GM23338 (cell line): ENCODE measurements around the gene MLEC. TPM values are rescaled to one million over a fixed set of nuclear protein-coding genes. Genes with fewer than 3 reads are reported as not detected.
A peak's percentile ranks its signal among the peaks of the same experiment; 100 is the strongest.

Source experiments
- ATAC-seq: fragments of 200-7000 bp; cut with Tn5 transposase; 3 replicates; pipeline ENCODE4 v1.9.1; 2020
- DNase-seq: peaks from one replicate; pipeline ENCODE4 v3.0.0-alpha.2; 2015; ENCODE audit warnings: low spot score
- H2AFZ ChIP-seq: fragments of 200-600 bp; sonication (generic); 2 replicates; pipeline ENCODE4 v1.8.0; 2016; ENCODE audit warnings: antibody characterized with exemption, mild to moderate bottlenecking, moderate library complexity
- H3F3A ChIP-seq: fragments of 200-600 bp; sonication (generic); replicated peaks from 2 replicates; pipeline ENCODE4 v1.8.0; 2017; ENCODE audit warnings: antibody characterized with exemption, mixed run types, low read depth
- H3K27ac ChIP-seq: fragments of 200-600 bp; sonication (generic); 2 replicates; pipeline ENCODE4 v1.6.1; 2016; ENCODE audit warnings: low read depth
- H3K27me3 ChIP-seq: fragments of 200-600 bp; sonication (generic); 2 replicates; pipeline ENCODE4 v1.8.0; 2016; ENCODE audit warnings: mild to moderate bottlenecking, mixed run types, moderate library complexity; ENCODE audit not compliant: insufficient read depth
- H3K36me3 ChIP-seq: fragments of 200-600 bp; sonication (generic); 2 replicates; pipeline ENCODE4 v1.8.0; 2016; ENCODE audit warnings: mild to moderate bottlenecking; ENCODE audit not compliant: insufficient read depth
- H3K4me1 ChIP-seq: fragments of 200-600 bp; sonication (generic); 2 replicates; pipeline ENCODE4 v1.8.0; 2016; ENCODE audit warnings: mild to moderate bottlenecking, moderate library complexity; ENCODE audit not compliant: insufficient read depth
- H3K4me2 ChIP-seq: fragments of 200-600 bp; sonication (generic); 2 replicates; pipeline ENCODE4 v1.7.1; 2017; ENCODE audit warnings: mixed run types
- H3K4me3 ChIP-seq: fragments of 200-600 bp; sonication (generic); 2 replicates; pipeline ENCODE4 v1.6.1; 2016; ENCODE audit warnings: mixed run types
- H3K79me2 ChIP-seq: fragments of 200-600 bp; sonication (generic); replicated peaks from 2 replicates; pipeline ENCODE4 v1.8.0; 2017; ENCODE audit warnings: mild to moderate bottlenecking; ENCODE audit not compliant: insufficient read depth
- H3K9me2 ChIP-seq: fragments of 200-600 bp; sonication (generic); 2 replicates; pipeline ENCODE4 v1.8.0; 2017; ENCODE audit not compliant: insufficient read depth
- H4K20me1 ChIP-seq: fragments of 200-600 bp; sonication (generic); replicated peaks from 2 replicates; pipeline ENCODE4 v1.8.0; 2017; ENCODE audit warnings: mild to moderate bottlenecking; ENCODE audit not compliant: insufficient read depth
- H3K27ac Mint-ChIP-seq: 2 replicates; pipeline ENCODE4 v1.8.0; 2020; ENCODE audit warnings: inconsistent platforms, mild to moderate bottlenecking, moderate library complexity, mixed read lengths
- H3K27me3 Mint-ChIP-seq: 3 replicates; pipeline ENCODE4 v1.8.0; 2022; ENCODE audit warnings: low read depth, mild to moderate bottlenecking, moderate library complexity, mixed read lengths, inconsistent platforms; ENCODE audit not compliant: insufficient read depth, poor library complexity
- H3K36me3 Mint-ChIP-seq: 3 replicates; pipeline ENCODE4 v1.8.0; 2021; ENCODE audit warnings: low read depth, mild to moderate bottlenecking, inconsistent platforms, moderate library complexity, mixed read lengths
- H3K4me1 Mint-ChIP-seq: 3 replicates; pipeline ENCODE4 v1.8.0; 2020; ENCODE audit warnings: mild to moderate bottlenecking, inconsistent platforms, mixed read lengths
- H3K4me3 Mint-ChIP-seq: 3 replicates; pipeline ENCODE4 v1.8.0; 2021; ENCODE audit warnings: moderate library complexity, mild to moderate bottlenecking, inconsistent platforms, mixed read lengths
- H3K9me3 Mint-ChIP-seq: 3 replicates; pipeline ENCODE4 v1.8.0; 2020; ENCODE audit warnings: moderate library complexity, mild to moderate bottlenecking, inconsistent platforms, mixed read lengths
- CREB1 ChIP-seq: fragments of 250-450 bp; sonication (Bioruptor Pico); IDR thresholded peaks from 2 replicates; pipeline ENCODE4 v1.5.0; 2020; ENCODE audit warnings: low read depth, mild to moderate bottlenecking, moderate library complexity
- EZH2 ChIP-seq: fragments of 200-600 bp; sonication (generic); IDR thresholded peaks from one replicate; pipeline ENCODE4 v1.8.0; 2017; ENCODE audit warnings: antibody characterized with exemption, mild to moderate bottlenecking, low read depth; ENCODE audit not compliant: unreplicated experiment
- EZH2phosphoT487 ChIP-seq: fragments of 200-600 bp; sonication (generic); IDR thresholded peaks from one replicate; pipeline ENCODE4 v1.8.1; 2018; ENCODE audit warnings: antibody characterized with exemption; ENCODE audit not compliant: unreplicated experiment
- JUNB ChIP-seq: IDR thresholded peaks from one replicate; pipeline ENCODE4 v1.6.1; 2016; ENCODE audit warnings: antibody characterized with exemption; ENCODE audit not compliant: unreplicated experiment
- NANOG ChIP-seq: IDR thresholded peaks from 2 replicates; pipeline ENCODE4 v1.6.1; 2016; ENCODE audit warnings: antibody characterized with exemption, borderline replicate concordance
- POLR2AphosphoS5 ChIP-seq: IDR thresholded peaks from 2 replicates; pipeline ENCODE4 v1.6.1; 2016; ENCODE audit warnings: antibody characterized with exemption, low read depth
- REST ChIP-seq: IDR thresholded peaks from one replicate; pipeline ENCODE4 v1.6.1; 2018; ENCODE audit warnings: antibody characterized with exemption; ENCODE audit not compliant: unreplicated experiment
- STAT1 ChIP-seq: IDR thresholded peaks from one replicate; pipeline ENCODE4 v1.6.1; 2016; ENCODE audit warnings: antibody characterized with exemption; ENCODE audit not compliant: unreplicated experiment
- ZNF114 ChIP-seq: fragments of 250-450 bp; sonication (Bioruptor Pico); IDR thresholded peaks from 2 replicates; pipeline ENCODE4 v1.5.0; 2020; ENCODE audit warnings: mild to moderate bottlenecking, moderate library complexity
- polyA plus RNA-seq: library from polyadenylated mRNA; unstranded; fragments of >200 nt; fragmentation: Nextera tagmentation; extraction: Ambion mirVana; gene quantifications from 2 replicates; pipeline ENCODE4 v1.2.1, GENCODE V29; 2016
- total RNA-seq: library from RNA; depleted of rRNA; stranded (reverse); fragments of >200 nt; shearing (Covaris generic); gene quantifications from 2 replicates; pipeline ENCODE4 v1.2.3, GENCODE V29; 2014
- TF ChIP-seq, protein P1 (sequence below), 2 experiments: fragments of 200-600 bp in 1 of 2; sonication (generic) in 1 of 2; conservative IDR thresholded peaks; 2 replicates each; pipeline versions ENCODE4 v1.5.1 to v1.6.1; 2016 to 2017; ENCODE audit warnings: antibody characterized with exemption in 2 of 2, low read depth in 2 of 2, mild to moderate bottlenecking in 2 of 2, moderate library complexity in 1 of 2
- TF ChIP-seq, protein P2 (sequence below): IDR thresholded peaks from 2 replicates; pipeline ENCODE4 v1.6.1; 2016; ENCODE audit warnings: antibody characterized with exemption
- TF ChIP-seq, protein P3 (sequence below): fragments of 250-450 bp; sonication (Bioruptor Pico); IDR thresholded peaks from 2 replicates; pipeline ENCODE4 v1.5.0; 2020; ENCODE audit warnings: mild to moderate bottlenecking, moderate library complexity

The MLEC gene
- total and polyA plus RNA-seq, 2 experiments from 2014 or later: 225 to 264 TPM

DNA sequence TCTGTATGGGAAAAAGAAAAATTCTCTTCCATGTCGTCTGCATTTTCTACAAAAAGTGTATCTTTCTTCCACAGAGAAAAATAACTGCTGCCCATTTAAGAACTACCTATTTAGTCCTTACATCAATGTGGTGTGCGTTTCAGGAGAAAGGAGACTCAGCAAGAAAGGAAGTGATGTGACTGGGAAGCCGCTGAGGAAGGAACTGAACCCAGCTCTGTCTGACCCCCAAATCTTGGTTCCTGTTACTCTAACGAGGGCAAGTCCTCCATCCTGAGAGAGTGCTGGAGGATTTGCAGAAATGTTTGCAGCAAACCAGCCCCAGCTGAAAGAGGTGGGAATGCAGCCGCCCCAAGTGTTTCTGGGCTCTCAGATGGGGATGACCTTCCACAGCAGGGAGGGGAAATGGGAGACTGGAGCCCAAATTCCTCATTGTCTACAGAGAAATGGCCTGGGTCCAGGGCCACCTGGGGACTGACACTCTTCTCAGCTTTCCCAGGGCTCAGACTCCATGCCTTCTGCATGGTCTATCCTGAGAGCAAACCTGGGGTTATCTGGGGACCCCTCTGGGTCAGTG, 6.7 kb upstream of the MLEC start:
- no peaks in the 10 kb centered on the region for H4K20me1 ChIP-seq

More for the DNA sequence above, 6.7 kb upstream of the MLEC start:
- no peaks in the 10 kb centered on the region for H3K9me3 Mint-ChIP-seq
- H3K4me1 Mint-ChIP-seq: peaks cover 4% of the 10 kb centered on the region
- ATAC-seq (peak; percentile 52), DNase-seq (peak; percentile 51)
- H3K27ac ChIP-seq: 0 out of 2 replicates have a peak overlapping the region, but pooled peaks have one; percentile 59
- no peaks in the 10 kb centered on the region for H3K9me2 ChIP-seq
- H3K4me3 ChIP-seq: no peak overlapping the region
- no peaks in the 10 kb centered on the region for H3K36me3 Mint-ChIP-seq
- no peak overlapping the region for H3K27ac Mint-ChIP-seq
- no peak overlapping the region for H3K4me3 Mint-ChIP-seq
- peak overlapping the region; percentile 43; the same call in 1 of the 2 replicates for H3K4me2 ChIP-seq
- no peaks in the 10 kb centered on the region for H3K79me2 ChIP-seq
- peaks cover 5% of the 10 kb centered on the region; the same call in 1 of the 2 replicates for H3K4me1 ChIP-seq
- H3F3A ChIP-seq: no peaks in the 10 kb centered on the region
- no peaks in the 10 kb centered on the region for H3K36me3 ChIP-seq
- no peaks in the 10 kb centered on the region for H3K27me3 ChIP-seq
- peaks cover 5% of the 10 kb centered on the region for H3K27me3 Mint-ChIP-seq
- peak overlapping the region; percentile 98 for H2AFZ ChIP-seq
- TF ChIP-seq, protein P1, sequence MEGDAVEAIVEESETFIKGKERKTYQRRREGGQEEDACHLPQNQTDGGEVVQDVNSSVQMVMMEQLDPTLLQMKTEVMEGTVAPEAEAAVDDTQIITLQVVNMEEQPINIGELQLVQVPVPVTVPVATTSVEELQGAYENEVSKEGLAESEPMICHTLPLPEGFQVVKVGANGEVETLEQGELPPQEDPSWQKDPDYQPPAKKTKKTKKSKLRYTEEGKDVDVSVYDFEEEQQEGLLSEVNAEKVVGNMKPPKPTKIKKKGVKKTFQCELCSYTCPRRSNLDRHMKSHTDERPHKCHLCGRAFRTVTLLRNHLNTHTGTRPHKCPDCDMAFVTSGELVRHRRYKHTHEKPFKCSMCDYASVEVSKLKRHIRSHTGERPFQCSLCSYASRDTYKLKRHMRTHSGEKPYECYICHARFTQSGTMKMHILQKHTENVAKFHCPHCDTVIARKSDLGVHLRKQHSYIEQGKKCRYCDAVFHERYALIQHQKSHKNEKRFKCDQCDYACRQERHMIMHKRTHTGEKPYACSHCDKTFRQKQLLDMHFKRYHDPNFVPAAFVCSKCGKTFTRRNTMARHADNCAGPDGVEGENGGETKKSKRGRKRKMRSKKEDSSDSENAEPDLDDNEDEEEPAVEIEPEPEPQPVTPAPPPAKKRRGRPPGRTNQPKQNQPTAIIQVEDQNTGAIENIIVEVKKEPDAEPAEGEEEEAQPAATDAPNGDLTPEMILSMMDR (conservative IDR thresholded peaks at IDR 0.05; ENCODE audit: low read depth in 2 of 2): no peak
- TF ChIP-seq EZH2: no peak
- no peak for TF ChIP-seq ZNF114
- no peak for TF ChIP-seq CREB1 (CRISPR knock-in tag)
- TF ChIP-seq, protein P2, sequence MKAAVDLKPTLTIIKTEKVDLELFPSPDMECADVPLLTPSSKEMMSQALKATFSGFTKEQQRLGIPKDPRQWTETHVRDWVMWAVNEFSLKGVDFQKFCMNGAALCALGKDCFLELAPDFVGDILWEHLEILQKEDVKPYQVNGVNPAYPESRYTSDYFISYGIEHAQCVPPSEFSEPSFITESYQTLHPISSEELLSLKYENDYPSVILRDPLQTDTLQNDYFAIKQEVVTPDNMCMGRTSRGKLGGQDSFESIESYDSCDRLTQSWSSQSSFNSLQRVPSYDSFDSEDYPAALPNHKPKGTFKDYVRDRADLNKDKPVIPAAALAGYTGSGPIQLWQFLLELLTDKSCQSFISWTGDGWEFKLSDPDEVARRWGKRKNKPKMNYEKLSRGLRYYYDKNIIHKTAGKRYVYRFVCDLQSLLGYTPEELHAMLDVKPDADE: no peak
- TF ChIP-seq REST: no peak
- TF ChIP-seq NANOG: no peak
- TF ChIP-seq STAT1: no peak
- TF ChIP-seq, protein P3, sequence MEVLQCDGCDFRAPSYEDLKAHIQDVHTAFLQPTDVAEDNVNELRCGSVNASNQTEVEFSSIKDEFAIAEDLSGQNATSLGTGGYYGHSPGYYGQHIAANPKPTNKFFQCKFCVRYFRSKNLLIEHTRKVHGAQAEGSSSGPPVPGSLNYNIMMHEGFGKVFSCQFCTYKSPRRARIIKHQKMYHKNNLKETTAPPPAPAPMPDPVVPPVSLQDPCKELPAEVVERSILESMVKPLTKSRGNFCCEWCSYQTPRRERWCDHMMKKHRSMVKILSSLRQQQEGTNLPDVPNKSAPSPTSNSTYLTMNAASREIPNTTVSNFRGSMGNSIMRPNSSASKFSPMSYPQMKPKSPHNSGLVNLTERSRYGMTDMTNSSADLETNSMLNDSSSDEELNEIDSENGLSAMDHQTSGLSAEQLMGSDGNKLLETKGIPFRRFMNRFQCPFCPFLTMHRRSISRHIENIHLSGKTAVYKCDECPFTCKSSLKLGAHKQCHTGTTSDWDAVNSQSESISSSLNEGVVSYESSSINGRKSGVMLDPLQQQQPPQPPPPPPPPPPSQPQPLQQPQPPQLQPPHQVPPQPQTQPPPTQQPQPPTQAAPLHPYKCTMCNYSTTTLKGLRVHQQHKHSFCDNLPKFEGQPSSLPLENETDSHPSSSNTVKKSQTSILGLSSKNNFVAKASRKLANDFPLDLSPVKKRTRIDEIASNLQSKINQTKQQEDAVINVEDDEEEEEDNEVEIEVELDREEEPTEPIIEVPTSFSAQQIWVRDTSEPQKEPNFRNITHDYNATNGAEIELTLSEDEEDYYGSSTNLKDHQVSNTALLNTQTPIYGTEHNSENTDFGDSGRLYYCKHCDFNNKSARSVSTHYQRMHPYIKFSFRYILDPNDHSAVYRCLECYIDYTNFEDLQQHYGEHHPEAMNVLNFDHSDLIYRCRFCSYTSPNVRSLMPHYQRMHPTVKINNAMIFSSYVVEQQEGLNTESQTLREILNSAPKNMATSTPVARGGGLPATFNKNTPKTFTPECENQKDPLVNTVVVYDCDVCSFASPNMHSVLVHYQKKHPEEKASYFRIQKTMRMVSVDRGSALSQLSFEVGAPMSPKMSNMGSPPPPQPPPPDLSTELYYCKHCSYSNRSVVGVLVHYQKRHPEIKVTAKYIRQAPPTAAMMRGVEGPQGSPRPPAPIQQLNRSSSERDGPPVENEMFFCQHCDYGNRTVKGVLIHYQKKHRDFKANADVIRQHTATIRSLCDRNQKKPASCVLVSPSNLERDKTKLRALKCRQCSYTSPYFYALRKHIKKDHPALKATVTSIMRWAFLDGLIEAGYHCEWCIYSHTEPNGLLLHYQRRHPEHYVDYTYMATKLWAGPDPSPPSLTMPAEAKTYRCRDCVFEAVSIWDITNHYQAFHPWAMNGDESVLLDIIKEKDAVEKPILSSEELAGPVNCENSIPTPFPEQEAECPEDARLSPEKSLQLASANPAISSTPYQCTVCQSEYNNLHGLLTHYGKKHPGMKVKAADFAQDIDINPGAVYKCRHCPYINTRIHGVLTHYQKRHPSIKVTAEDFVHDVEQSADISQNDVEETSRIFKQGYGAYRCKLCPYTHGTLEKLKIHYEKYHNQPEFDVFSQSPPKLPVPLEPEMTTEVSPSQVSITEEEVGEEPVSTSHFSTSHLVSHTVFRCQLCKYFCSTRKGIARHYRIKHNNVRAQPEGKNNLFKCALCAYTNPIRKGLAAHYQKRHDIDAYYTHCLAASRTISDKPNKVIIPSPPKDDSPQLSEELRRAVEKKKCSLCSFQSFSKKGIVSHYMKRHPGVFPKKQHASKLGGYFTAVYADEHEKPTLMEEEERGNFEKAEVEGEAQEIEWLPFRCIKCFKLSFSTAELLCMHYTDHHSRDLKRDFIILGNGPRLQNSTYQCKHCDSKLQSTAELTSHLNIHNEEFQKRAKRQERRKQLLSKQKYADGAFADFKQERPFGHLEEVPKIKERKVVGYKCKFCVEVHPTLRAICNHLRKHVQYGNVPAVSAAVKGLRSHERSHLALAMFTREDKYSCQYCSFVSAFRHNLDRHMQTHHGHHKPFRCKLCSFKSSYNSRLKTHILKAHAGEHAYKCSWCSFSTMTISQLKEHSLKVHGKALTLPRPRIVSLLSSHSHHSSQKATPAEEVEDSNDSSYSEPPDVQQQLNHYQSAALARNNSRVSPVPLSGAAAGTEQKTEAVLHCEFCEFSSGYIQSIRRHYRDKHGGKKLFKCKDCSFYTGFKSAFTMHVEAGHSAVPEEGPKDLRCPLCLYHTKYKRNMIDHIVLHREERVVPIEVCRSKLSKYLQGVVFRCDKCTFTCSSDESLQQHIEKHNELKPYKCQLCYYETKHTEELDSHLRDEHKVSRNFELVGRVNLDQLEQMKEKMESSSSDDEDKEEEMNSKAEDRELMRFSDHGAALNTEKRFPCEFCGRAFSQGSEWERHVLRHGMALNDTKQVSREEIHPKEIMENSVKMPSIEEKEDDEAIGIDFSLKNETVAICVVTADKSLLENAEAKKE (CRISPR knock-in tag): no peak
- TF ChIP-seq JUNB: no peak
- TF ChIP-seq EZH2phosphoT487: no peak
- no peak for TF ChIP-seq POLR2AphosphoS5
